ENCODE results near the gene RASL11A. TPM values are rescaled to one million over a fixed set of nuclear protein-coding genes. Genes with fewer than 3 reads are reported as not detected.
"Not testable (repeated sequence)": the region's sequence is repeated elsewhere in the genome, so short reads cannot be mapped to it uniquely, and the experiment has no call there.

The RASL11A gene
- polyA plus RNA-seq (2011; rRNA removed) (37.6 and 67.0 TPM in 2 replicates), polyA minus RNA-seq (2011; rRNA and poly(A)+ RNA removed) (110 and 137 TPM in 2 replicates)

GRCh38 chr13:27270594-27271520, at the start of gene RASL11A:
Gene RASL11A (plus strand): TSS chr13:27270830. CDS start chr13:27270945, 115 bp downstream.
- Histone ChIP-seq H3K27me3 (ENCODE audit: control insufficient read depth, insufficient read depth, low read length) (no peaks in the 10 kb centered on the region), H3K36me3 (ENCODE audit: control insufficient read depth, insufficient read depth, low read length) (0 out of 2 replicates have a peak, but pooled peaks cover 1% of the 10 kb centered on the region), H3K4me3 (ENCODE audit: low read depth, low read length) (peak within 1 kb of the TSS; percentile 82)
- DNase-seq (ENCODE audit: low read depth), result no peak
- ChIA-PET CTCF (interaction anchor here (0.5 to 3.7 kb wide), 17 partner anchors 9 to 287 kb away, joined by 3 to 16 read pairs (median 4); no protein-coding TSS in a partner anchor), POLR2A (no interaction called here)
- TF ChIP-seq CTCF (IDR thresholded peaks at IDR 0.05; ENCODE audit: insufficient read depth, low read depth, low read length), result peak; percentile 67

- POLR2A ChIA-PET; H3K36me3 ChIP-seq (ENCODE audit: control insufficient read depth, insufficient read depth, low read length); H3K4me3 ChIP-seq (ENCODE audit: low read depth, low read length); DNase-seq (ENCODE audit: low read depth); CTCF ChIA-PET; H3K27me3 ChIP-seq (ENCODE audit: control insufficient read depth, insufficient read depth, low read length): not testable (repeated sequence)
Measured at GRCh38 chr13:27222100-27222499, 48.5 kb upstream of the RASL11A start.

- H3K36me3 ChIP-seq (ENCODE audit: control insufficient read depth, insufficient read depth, low read length), result no peaks in the 10 kb centered on the region
- ChIA-PET CTCF (no interaction called here), POLR2A (no interaction called here)
- TF ChIP-seq CTCF (IDR thresholded peaks at IDR 0.05; ENCODE audit: insufficient read depth, low read depth, low read length), result no peak
- DNase-seq (ENCODE audit: low read depth), result no peak
- H3K4me3 ChIP-seq (ENCODE audit: low read depth, low read length), result no peak overlapping the region
- H3K27me3 ChIP-seq (ENCODE audit: control insufficient read depth, insufficient read depth, low read length), result no peaks in the 10 kb centered on the region
Measured at GRCh38 chr13:27226991-27227390, 43.6 kb upstream of the RASL11A start.

GRCh38 chr13:27228131-27228530, 42.5 kb upstream of the RASL11A start:
- CTCF ChIA-PET, result no interaction called here
- no peak for DNase-seq (ENCODE audit: low read depth)
- Histone ChIP-seq H3K4me3 (ENCODE audit: low read depth, low read length) (no peak overlapping the region), H3K36me3 (ENCODE audit: control insufficient read depth, insufficient read depth, low read length) (no peaks in the 10 kb centered on the region), H3K27me3 (ENCODE audit: control insufficient read depth, insufficient read depth, low read length) (no peaks in the 10 kb centered on the region)
- POLR2A ChIA-PET, result no interaction called here
- TF ChIP-seq CTCF (IDR thresholded peaks at IDR 0.05; ENCODE audit: insufficient read depth, low read depth, low read length), result no peak

- ChIA-PET POLR2A (no interaction called here), CTCF (no interaction called here)
- Histone ChIP-seq H3K27me3 (ENCODE audit: control insufficient read depth, insufficient read depth, low read length) (no peaks in the 10 kb centered on the region), H3K36me3 (ENCODE audit: control insufficient read depth, insufficient read depth, low read length) (no peaks in the 10 kb centered on the region), H3K4me3 (ENCODE audit: low read depth, low read length) (no peak overlapping the region)
- TF ChIP-seq CTCF (IDR thresholded peaks at IDR 0.05; ENCODE audit: insufficient read depth, low read depth, low read length), result no peak
- no peak for DNase-seq (ENCODE audit: low read depth)
Measured at GRCh38 chr13:27229642-27230041, 41.0 kb upstream of the RASL11A start.

Data from BJ (cell line).